ENCODE data around the gene EFEMP2.

The EFEMP2 gene

DNA sequence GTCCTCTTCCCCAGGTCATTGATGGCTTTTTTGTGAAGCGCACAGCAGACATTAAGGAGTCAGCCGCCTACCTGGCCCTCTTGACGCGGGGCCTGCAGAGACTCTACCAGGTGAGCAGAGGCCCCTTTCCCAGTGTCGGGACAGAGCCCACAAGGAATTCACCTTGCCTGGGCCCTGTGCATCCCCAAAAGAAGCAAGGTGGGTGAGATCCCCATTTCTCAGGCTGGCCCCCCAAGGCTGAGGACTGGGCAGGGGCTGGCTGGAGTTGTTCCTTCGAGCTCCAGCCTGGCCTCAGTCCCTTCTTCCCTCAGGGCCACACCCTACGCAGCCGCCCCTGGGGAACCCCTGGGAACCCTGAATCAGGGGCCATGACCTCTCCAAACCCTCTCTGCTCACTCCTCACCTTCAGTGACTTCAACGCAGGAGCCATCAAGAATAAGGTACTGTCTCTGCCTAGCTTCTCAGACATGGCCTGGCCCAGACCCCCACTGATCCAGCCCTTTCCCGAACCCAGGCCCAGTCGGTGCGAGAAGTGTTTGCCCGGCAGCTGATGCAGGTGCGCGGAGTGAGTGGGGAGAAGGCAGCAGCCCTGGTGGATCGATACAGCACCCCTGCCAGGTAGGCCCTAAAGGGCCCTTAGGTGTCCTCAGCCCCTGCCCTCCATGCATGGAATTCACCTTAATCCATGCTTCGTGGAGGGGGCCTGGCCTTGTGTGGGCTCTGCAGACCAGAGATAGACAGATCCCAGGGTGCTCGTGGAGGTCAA, 7.7 kb downstream of the EFEMP2 start:
- no peak for DNase-seq

- no peak for DNase-seq
Observed at GRCh38 chr11:65863889-65864705, 8.5 kb downstream of the EFEMP2 start.

DNA sequence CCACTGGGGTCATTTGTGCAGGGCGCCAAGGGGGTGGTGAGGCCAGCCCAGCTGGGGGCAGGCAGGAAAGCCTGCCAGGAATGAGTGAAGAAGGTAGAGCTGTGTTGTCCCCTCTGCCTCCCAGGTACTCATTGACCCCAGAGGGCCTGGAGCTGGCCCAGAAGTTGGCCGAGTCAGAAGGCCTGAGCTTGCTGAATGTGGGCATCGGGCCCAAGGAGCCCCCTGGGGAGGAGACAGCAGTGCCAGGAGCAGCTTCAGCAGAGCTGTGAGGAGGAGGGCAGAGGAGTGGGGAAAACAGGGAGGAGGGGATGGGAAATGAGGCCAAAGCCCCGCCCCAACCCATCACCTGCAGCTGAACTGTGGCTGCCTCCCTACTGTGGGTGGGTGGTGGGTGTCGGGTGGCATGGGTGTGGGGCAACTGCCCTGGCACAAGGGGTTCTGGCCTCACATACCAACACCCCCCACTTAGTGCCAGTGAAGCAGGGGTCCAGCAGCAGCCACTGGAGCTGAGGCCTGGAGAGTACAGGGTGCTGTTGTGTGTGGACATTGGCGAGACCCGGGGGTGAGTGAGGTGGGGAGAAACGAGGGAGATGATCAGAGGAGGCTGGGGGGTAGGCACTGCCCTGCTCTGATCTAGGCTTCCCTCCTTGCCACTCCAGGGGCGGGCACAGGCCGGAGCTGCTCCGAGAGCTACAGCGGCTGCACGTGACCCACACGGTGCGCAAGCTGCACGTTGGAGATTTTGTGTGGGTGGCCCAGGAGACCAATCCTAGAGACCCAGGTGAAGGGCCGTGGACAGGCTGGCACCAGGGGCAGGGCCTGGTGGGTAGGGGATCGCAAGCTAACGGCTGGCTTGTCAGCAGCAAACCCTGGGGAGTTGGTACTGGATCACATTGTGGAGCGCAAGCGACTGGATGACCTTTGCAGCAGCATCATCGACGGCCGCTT, 9.4 kb downstream of the EFEMP2 start:
- no peak for DNase-seq

GRCh38 chr11:65862191-65862735, 10.3 kb downstream of the EFEMP2 start:
- no peak for DNase-seq

DNA sequence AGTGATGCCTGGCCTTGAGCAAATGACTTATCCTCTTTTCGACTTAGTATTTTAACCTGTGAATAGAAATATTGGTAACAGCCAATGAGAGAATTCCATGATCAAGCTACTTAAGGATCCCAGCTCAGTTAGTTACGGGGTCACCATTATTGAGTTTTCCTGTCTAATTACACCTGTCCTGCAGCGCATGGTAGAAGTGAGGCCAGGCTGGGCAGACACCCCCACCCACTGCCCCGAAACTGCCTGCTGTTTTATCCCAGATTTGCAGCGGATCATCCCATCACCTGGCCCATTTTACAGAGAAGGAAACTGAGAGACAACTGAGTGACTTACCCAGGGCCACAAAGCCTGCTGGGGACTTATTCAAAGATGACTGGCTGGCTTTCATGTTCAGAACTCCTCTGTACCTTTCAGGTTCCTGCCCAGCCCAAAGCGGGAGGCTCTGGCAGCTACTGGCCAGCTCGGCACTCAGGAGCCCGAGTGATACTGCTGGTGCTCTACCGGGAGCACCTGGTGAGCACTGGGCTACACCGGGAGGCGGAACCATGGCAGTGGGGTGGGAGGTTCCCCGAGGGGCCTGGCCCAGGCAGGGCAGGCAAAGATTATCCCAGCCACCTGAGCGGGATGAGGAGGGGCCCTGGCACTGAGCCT, 10.9 kb downstream of the EFEMP2 start:
- DNase-seq: no peak

DNA sequence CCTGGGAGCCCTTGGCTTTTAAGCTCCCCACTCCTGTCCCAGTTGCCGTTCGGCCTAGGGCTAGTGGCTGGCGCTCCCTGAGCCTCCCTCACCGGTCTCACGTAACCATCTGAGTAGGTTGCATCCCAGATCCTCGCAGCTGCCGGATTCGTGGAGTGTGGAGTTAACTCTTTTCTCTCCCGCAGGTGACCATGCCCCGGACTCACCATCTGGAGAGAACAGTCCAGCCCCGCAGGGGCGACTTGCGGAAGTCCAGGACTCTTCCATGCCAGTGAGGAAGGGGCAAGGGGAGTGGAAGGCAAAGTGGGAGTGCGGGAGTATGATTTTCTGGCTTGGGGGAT, 11.5 kb downstream of the EFEMP2 start:
- no peak for DNase-seq

DNA sequence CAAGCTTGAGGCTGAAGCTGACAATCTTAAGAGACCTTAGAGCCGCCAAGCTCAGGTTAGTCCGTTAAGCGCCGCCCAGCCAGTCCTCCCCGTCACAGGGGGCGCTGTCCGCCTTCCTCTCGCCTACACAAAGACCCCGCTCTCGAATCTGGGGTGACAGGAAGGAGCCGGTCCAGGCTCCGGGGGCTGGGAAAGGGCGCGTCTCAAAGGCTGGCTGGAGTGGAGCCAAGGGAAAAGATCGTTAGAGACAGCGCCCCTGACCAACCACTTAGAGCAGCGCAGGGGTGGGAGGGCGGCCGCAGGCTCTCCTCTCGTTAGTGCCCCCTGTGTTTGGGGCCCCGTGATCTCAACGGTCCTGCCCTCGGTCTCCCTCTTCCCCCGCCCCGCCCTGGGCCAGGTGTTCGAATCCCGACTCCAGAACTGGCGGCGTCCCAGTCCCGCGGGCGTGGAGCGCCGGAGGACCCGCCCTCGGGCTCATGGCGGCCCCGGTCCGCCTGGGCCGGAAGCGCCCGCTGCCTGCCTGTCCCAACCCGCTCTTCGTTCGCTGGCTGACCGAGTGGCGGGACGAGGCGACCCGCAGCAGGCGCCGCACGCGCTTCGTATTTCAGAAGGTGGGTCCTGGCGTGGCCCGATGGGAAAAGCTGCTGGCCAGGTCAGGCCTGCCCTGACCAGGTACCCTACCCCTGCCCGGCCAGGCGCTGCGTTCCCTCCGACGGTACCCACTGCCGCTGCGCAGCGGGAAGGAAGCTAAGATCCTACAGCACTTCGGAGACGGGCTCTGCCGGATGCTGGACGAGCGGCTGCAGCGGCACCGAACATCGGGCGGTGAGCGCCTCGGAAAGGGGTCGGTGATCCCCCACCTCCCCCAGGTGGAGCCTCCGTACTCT, 12.1 kb downstream of the EFEMP2 start, which contains the start of gene MUS81:
MUS81 (plus strand) TSS at position 156 of the 887 bp plus-strand sequence; CDS start at position 477, 321 bp downstream.
- peak; percentile 75 for DNase-seq

- DNase-seq: no peak
Observed at GRCh38 chr11:65859812-65860277, 12.8 kb downstream of the EFEMP2 start.

GRCh38 chr11:65859095-65859811, 13.3 kb downstream of the EFEMP2 start:
- peak; percentile 68 for DNase-seq

- no peak for DNase-seq
Observed at GRCh38 chr11:65858681-65859087, 13.9 kb downstream of the EFEMP2 start.

- DNase-seq: peak; percentile 78
Observed at GRCh38 chr11:65857853-65858680, 14.5 kb downstream of the EFEMP2 start, which contains the start of gene CFL1. Gene CFL1, minus strand, starts transcription at chr11:65858180. Its CDS starts 81 bp downstream, at chr11:65858099.

- no peak for DNase-seq
Observed at GRCh38 chr11:65857500-65857852, 15.1 kb downstream of the EFEMP2 start.

DNA sequence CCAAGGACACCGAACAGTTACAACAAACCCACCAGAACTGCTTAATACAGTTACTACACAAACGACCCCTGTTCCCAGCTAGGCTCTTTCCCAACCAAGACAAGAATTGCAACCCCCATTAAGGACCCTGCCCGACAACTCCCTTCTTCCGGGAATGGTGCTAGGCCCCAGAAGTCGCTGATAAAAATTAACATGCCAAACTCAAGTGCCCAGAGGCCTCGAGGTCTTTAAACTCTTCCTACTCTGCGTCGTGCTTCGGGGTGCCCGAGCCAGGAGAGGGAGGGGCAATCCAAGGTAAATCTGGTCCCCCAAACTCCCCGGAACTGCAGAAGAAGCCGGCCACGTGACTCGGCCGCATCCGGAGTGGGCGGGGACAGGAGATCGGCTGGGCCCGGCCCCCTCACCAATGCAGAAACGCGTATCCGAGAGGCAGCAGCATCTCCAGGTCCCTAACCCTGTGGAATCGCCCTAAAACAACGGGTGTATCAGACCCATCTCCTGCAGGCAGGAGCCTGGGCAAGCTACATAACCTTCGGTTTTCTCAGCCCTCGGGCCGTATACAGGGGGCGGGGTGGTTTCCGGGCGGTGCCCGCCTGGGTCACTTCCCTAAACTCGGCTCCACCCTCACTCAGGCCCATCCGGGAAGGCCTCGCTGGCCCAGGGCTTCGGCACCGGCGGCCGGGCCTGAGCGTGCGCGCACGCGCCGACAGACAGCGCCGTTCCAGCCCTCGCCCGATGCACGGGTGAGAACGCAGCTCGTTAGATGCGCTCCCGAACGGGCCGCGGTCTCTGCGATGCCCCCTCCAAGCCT, 15.7 kb downstream of the EFEMP2 start:
- no peak for DNase-seq

GRCh38 chr11:65855927-65856363, 16.7 kb downstream of the EFEMP2 start:
- no peak for DNase-seq

DNA sequence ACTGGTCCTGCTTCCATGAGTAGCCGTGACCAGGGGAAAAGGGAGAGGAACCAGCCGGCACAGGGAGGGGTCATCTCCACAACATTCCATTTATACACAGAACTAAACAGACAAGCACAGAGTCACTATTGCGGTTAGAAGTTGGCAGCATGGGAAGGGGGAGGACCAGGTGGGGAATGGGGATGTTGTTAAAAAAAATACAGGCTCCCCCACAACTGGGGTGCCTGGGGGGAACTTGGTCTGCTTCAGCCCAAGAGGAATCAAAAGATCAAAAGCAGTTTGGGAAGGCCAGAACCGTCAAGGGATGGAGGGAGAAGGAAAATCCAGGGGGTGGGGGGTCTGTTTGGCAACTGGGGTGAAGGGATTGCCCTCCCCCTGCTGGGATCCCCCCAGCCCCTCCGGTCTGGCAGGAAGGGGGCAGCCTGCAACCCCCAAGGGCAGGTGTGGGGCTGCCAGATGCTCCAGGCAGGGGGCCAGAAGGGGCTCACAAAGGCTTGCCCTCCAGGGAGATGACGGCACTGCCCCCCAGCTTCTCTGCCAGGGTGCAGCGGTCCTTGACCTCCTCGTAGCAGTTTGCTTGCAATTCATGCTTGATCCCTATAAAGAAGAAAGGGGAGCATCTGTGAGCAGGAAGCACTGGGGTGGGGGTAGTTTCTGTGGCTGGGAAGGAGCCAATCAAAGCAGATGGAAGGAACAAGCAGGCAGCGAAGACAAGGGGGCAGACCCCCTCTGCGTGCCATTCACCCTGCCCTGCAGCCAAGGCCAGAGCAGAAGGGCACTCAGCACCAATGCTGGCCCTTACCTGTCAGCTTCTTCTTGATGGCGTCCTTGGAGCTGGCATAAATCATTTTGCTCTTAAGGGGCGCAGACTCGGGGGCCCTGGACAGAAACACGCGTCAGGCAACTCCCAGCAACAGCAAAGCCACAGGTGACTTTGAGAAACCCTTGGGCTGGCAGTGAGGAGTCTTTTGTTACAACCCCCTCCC, 17.5 kb downstream of the EFEMP2 start:
- DNase-seq: no peak

GRCh38 chr11:65854161-65854592, 18.4 kb downstream of the EFEMP2 start:
- DNase-seq: no peak
